ENCODE data around the gene TMED10. TPM values are rescaled to one million over a fixed set of nuclear protein-coding genes. Genes with fewer than 3 reads are reported as not detected.

TMED10 gene
- total RNA-seq, 1 donor from 2014 or later, result 237 TPM

DNA sequence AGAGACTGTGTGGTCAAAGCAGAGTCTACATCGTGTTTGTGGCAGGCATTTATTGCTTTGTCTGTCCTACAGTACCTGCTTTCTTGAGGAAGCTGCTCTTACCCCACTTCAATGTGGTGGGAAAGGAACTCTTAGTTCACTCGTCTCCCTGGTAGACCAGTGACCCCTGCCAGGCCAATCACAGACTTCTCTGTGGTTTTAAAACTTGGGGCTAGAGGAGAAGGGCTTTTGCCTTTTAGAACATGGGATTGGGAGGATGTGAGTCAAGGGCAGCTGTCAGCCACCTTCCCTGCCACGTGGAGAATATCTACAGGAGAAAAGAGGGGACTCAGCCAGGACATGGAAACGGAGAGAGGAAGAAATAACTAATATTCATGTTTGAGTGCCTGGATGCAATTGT is 36.8 kb upstream of the TMED10 start:
- Mint-ChIP-seq H3K4me1 (no peaks in the 10 kb centered on the region), H3K9me3 (peaks cover 4% of the 10 kb centered on the region), H3K36me3 (no peaks in the 10 kb centered on the region), H3K27ac (no peak overlapping the region), H3K27me3 (ENCODE audit: low read depth) (peaks cover 4% of the 10 kb centered on the region), H3K4me3 (no peak overlapping the region)
- no peak for DNase-seq (ENCODE audit: low spot score in 2 of 2, unreplicated experiment in 2 of 2)
- TF ChIP-seq, protein P1, sequence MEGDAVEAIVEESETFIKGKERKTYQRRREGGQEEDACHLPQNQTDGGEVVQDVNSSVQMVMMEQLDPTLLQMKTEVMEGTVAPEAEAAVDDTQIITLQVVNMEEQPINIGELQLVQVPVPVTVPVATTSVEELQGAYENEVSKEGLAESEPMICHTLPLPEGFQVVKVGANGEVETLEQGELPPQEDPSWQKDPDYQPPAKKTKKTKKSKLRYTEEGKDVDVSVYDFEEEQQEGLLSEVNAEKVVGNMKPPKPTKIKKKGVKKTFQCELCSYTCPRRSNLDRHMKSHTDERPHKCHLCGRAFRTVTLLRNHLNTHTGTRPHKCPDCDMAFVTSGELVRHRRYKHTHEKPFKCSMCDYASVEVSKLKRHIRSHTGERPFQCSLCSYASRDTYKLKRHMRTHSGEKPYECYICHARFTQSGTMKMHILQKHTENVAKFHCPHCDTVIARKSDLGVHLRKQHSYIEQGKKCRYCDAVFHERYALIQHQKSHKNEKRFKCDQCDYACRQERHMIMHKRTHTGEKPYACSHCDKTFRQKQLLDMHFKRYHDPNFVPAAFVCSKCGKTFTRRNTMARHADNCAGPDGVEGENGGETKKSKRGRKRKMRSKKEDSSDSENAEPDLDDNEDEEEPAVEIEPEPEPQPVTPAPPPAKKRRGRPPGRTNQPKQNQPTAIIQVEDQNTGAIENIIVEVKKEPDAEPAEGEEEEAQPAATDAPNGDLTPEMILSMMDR (IDR thresholded peaks at IDR 0.05; ENCODE audit: unreplicated experiment), result no peak

DNA sequence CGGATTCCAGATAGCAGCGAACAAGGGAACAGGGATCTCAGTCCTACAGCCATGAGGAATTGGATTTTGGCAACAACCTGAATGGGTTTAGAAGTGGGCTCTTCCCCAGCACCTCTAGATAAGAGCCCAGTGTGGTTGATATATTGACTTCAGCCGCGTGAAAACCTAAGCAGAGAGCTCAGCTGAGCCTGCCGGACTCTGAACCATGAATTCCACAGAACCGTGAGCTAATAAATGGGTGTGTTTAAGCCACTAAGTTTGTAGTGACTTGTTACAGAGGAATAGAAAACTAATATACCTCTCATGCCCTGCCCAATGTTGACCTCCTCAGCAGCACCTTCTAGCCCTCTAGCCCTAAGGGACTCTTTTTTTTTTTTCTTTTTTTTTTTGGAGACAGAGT is 32.4 kb upstream of the TMED10 start:
- DNase-seq (ENCODE audit: low spot score in 2 of 2, unreplicated experiment in 2 of 2), result no peak
- Mint-ChIP-seq H3K9me3 (peaks cover 4% of the 10 kb centered on the region), H3K36me3 (no peaks in the 10 kb centered on the region), H3K27ac (no peak overlapping the region), H3K27me3 (ENCODE audit: low read depth) (peaks cover 3% of the 10 kb centered on the region), H3K4me1 (peaks cover 6% of the 10 kb centered on the region), H3K4me3 (no peak overlapping the region)
- TF ChIP-seq, protein P1 (IDR thresholded peaks at IDR 0.05; ENCODE audit: unreplicated experiment), result no peak

DNA sequence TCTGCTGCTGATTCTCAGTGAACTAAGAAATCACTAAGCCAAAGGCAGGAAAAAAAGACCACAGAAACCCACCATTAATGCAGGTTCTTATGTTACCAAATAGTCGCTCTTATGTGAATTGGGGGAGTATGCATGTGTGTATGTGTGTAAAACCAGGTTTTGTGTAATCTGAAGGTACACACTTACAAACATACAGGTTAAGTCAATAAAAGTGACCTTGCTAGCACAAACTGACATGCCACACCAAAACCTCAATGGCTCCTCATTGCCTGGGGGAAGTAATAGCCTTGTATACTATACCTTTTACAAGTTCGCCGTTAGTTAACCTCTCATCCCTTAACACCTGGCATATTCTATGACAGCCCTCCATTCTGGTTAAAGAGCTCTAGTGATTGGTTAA is 29.8 kb upstream of the TMED10 start:
- Mint-ChIP-seq H3K4me3 (no peak overlapping the region), H3K27me3 (ENCODE audit: low read depth) (peaks cover 3% of the 10 kb centered on the region), H3K27ac (no peak overlapping the region), H3K9me3 (peaks cover 4% of the 10 kb centered on the region), H3K36me3 (no peaks in the 10 kb centered on the region), H3K4me1 (peaks cover 13% of the 10 kb centered on the region)
- TF ChIP-seq, protein P1 (IDR thresholded peaks at IDR 0.05; ENCODE audit: unreplicated experiment), result no peak
- no peak for DNase-seq (ENCODE audit: low spot score in 2 of 2, unreplicated experiment in 2 of 2)

DNA sequence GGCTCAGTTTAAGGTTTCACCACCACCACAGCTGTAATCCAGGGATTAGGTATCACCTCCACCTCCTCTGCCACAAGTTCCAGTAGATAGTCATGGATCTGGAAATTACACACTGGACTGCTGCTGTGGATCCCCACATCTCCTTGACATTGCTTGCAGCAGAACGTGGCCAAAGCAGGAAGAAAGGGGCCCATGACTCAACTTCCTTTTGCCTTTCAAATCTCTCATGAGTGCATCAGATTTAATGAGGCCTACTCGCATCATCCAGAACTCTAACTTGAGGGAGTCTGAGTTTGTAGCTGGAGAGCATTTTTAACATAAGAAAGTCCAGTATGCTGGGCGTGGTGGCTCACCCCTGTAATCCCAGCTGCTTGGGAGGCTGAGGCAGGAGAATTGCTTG is 29.2 kb upstream of the TMED10 start:
- no peak for DNase-seq (ENCODE audit: low spot score in 2 of 2, unreplicated experiment in 2 of 2)
- H3K4me3 Mint-ChIP-seq, result no peak overlapping the region
- peaks cover 19% of the 10 kb centered on the region for H3K4me1 Mint-ChIP-seq
- H3K27me3 Mint-ChIP-seq (ENCODE audit: low read depth), result peaks cover 3% of the 10 kb centered on the region
- H3K36me3 Mint-ChIP-seq, result no peaks in the 10 kb centered on the region
- no peak overlapping the region for H3K27ac Mint-ChIP-seq
- H3K9me3 Mint-ChIP-seq, result peaks cover 4% of the 10 kb centered on the region
- TF ChIP-seq, protein P1 (IDR thresholded peaks at IDR 0.05; ENCODE audit: unreplicated experiment), result no peak

DNA sequence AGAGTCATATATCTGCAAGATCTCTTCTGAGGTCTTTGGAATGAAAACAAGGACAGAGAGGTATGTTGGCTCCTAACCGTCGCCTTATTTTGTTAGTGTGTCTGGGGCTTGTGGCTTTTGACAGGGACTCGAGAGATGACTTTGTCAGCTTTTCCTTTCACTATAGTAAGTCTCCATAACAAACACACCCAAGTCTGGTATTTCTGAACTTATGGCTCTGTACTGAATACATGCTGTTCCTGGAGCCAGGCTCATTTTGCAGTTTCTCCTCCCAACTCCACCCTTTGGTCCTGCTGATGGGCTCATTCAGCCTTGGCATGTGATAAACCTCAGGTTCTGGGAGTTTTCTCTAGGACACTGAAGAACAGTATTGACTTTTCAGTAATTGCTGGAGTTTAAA is 27.7 kb upstream of the TMED10 start:
- Mint-ChIP-seq H3K4me3 (no peak overlapping the region), H3K4me1 (peaks cover 28% of the 10 kb centered on the region), H3K36me3 (no peaks in the 10 kb centered on the region), H3K27ac (peak overlapping the region; percentile 94), H3K27me3 (ENCODE audit: low read depth) (peaks cover 3% of the 10 kb centered on the region), H3K9me3 (peaks cover 4% of the 10 kb centered on the region)
- DNase-seq (ENCODE audit: low spot score in 2 of 2, unreplicated experiment in 2 of 2), result no peak
- TF ChIP-seq, protein P1 (IDR thresholded peaks at IDR 0.05; ENCODE audit: unreplicated experiment), result no peak

DNA sequence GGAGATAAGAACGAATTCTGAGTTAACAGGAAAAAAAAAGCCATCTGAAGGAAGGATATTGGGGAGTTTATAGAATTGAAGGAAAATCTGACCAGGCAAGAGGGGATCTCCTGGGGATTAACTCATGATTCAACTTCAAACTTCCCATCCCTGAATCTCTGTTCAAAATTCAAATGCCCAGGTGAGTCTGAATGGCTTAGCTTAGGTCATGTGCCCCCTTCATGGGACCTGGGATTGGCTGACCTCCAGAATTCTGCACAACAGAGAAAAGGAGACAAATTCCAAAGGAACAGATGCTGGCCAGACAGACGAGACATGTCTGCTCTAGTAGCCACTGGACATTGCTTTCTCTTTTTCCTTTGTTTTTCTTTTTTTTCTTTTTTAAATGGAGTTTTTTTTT is 26.2 kb upstream of the TMED10 start:
- H3K27ac Mint-ChIP-seq, result no peak overlapping the region
- H3K4me1 Mint-ChIP-seq, result peaks cover 42% of the 10 kb centered on the region
- H3K9me3 Mint-ChIP-seq, result no peaks in the 10 kb centered on the region
- H3K4me3 Mint-ChIP-seq, result no peak overlapping the region
- TF ChIP-seq, protein P1 (IDR thresholded peaks at IDR 0.05; ENCODE audit: unreplicated experiment), result no peak
- H3K36me3 Mint-ChIP-seq, result no peaks in the 10 kb centered on the region
- no peaks in the 10 kb centered on the region for H3K27me3 Mint-ChIP-seq (ENCODE audit: low read depth)
- no peak for DNase-seq (ENCODE audit: low spot score in 2 of 2, unreplicated experiment in 2 of 2)
